Measurements from ENCODE around the gene ZNF205. TPM values are rescaled to one million over a fixed set of nuclear protein-coding genes. Genes with fewer than 3 reads are reported as not detected.

Gene ZNF205
- total and polyA plus RNA-seq, 9 of the 15 experiments (the other 6 are each of a cell fraction or from before 2014, with no cell fraction given) = 2.4 to 11.8 (median 5.1) TPM; not detected in 2

- TF ChIP-seq, protein P1, sequence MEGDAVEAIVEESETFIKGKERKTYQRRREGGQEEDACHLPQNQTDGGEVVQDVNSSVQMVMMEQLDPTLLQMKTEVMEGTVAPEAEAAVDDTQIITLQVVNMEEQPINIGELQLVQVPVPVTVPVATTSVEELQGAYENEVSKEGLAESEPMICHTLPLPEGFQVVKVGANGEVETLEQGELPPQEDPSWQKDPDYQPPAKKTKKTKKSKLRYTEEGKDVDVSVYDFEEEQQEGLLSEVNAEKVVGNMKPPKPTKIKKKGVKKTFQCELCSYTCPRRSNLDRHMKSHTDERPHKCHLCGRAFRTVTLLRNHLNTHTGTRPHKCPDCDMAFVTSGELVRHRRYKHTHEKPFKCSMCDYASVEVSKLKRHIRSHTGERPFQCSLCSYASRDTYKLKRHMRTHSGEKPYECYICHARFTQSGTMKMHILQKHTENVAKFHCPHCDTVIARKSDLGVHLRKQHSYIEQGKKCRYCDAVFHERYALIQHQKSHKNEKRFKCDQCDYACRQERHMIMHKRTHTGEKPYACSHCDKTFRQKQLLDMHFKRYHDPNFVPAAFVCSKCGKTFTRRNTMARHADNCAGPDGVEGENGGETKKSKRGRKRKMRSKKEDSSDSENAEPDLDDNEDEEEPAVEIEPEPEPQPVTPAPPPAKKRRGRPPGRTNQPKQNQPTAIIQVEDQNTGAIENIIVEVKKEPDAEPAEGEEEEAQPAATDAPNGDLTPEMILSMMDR (IDR thresholded peaks at IDR 0.05 in 2 of 3, conservative IDR thresholded peaks at IDR 0.05 in 1 of 3; ENCODE audit: insufficient read depth in 2 of 3, low read depth in 1 of 3, low read length in 3 of 3) = peak; percentile 93 to 95 (median 93)
- TF ChIP-seq XRCC5 (IDR thresholded peaks at IDR 0.05; ENCODE audit: low read depth, low read length) (0 out of 2 replicates have a peak, but pooled peaks have one; percentile 46), ATF1 (CRISPR knock-in tag; IDR thresholded peaks at IDR 0.05) (no peak), ATF1 (tag; IDR thresholded peaks at IDR 0.05) (peak; percentile 67), NCOA6 (IDR thresholded peaks at IDR 0.05) (no peak), SMAD4 (CRISPR knock-in tag; conservative IDR thresholded peaks at IDR 0.05) (peak; percentile 54; the same call in 1 of the 2 replicates), HBP1 (CRISPR knock-in tag; IDR thresholded peaks at IDR 0.05) (0 out of 2 replicates have a peak, but pooled peaks have one; percentile 27), TEAD2 (tag; IDR thresholded peaks at IDR 0.05) (no peak), KLF6 (CRISPR knock-in tag; IDR thresholded peaks at IDR 0.05; ENCODE audit: borderline replicate concordance) (0 out of 2 replicates have a peak, but pooled peaks have one; percentile 6), SMC3 (conservative IDR thresholded peaks at IDR 0.05; ENCODE audit: insufficient read depth, low read depth, low read length) (peak; percentile 60; the same call in 1 of the 2 replicates), ZNF436 (CRISPR knock-in tag; IDR thresholded peaks at IDR 0.05) (0 out of 2 replicates have a peak, but pooled peaks have one; percentile 5), SUPT5H (IDR thresholded peaks at IDR 0.05) (peak; percentile 49; the same call in 1 of the 2 replicates)
- TF ChIP-seq, protein P2, sequence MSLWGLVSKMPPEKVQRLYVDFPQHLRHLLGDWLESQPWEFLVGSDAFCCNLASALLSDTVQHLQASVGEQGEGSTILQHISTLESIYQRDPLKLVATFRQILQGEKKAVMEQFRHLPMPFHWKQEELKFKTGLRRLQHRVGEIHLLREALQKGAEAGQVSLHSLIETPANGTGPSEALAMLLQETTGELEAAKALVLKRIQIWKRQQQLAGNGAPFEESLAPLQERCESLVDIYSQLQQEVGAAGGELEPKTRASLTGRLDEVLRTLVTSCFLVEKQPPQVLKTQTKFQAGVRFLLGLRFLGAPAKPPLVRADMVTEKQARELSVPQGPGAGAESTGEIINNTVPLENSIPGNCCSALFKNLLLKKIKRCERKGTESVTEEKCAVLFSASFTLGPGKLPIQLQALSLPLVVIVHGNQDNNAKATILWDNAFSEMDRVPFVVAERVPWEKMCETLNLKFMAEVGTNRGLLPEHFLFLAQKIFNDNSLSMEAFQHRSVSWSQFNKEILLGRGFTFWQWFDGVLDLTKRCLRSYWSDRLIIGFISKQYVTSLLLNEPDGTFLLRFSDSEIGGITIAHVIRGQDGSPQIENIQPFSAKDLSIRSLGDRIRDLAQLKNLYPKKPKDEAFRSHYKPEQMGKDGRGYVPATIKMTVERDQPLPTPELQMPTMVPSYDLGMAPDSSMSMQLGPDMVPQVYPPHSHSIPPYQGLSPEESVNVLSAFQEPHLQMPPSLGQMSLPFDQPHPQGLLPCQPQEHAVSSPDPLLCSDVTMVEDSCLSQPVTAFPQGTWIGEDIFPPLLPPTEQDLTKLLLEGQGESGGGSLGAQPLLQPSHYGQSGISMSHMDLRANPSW (CRISPR knock-in tag; IDR thresholded peaks at IDR 0.05) = 0 out of 2 replicates have a peak, but pooled peaks have one; percentile 60
- TF ChIP-seq, protein P3, sequence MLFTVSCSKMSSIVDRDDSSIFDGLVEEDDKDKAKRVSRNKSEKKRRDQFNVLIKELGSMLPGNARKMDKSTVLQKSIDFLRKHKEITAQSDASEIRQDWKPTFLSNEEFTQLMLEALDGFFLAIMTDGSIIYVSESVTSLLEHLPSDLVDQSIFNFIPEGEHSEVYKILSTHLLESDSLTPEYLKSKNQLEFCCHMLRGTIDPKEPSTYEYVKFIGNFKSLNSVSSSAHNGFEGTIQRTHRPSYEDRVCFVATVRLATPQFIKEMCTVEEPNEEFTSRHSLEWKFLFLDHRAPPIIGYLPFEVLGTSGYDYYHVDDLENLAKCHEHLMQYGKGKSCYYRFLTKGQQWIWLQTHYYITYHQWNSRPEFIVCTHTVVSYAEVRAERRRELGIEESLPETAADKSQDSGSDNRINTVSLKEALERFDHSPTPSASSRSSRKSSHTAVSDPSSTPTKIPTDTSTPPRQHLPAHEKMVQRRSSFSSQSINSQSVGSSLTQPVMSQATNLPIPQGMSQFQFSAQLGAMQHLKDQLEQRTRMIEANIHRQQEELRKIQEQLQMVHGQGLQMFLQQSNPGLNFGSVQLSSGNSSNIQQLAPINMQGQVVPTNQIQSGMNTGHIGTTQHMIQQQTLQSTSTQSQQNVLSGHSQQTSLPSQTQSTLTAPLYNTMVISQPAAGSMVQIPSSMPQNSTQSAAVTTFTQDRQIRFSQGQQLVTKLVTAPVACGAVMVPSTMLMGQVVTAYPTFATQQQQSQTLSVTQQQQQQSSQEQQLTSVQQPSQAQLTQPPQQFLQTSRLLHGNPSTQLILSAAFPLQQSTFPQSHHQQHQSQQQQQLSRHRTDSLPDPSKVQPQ (CRISPR knock-in tag; IDR thresholded peaks at IDR 0.05; ENCODE audit: borderline replicate concordance) = no peak
- TF ChIP-seq, protein P4, sequence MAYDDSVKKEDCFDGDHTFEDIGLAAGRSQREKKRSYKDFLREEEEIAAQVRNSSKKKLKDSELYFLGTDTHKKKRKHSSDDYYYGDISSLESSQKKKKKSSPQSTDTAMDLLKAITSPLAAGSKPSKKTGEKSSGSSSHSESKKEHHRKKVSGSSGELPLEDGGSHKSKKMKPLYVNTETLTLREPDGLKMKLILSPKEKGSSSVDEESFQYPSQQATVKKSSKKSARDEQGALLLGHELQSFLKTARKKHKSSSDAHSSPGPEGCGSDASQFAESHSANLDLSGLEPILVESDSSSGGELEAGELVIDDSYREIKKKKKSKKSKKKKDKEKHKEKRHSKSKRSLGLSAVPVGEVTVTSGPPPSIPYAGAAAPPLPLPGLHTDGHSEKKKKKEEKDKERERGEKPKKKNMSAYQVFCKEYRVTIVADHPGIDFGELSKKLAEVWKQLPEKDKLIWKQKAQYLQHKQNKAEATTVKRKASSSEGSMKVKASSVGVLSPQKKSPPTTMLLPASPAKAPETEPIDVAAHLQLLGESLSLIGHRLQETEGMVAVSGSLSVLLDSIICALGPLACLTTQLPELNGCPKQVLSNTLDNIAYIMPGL (CRISPR knock-in tag; IDR thresholded peaks at IDR 0.05) = peak; percentile 40; the same call in 1 of the 2 replicates
Observed at GRCh38 chr16:3129137-3130131, 17.0 kb downstream of the ZNF205 start (continued).
